DOHH2 (cell line): Measurements from ENCODE around the gene PSD4.

ENCODE experiments used
- H3F3A ChIP-seq: fragments of 200-600 bp; sonication (generic), shearing (Covaris generic); 2 replicates; pipeline ENCODE4 v1.6.0; 2016; ENCODE audit warnings: antibody characterized with exemption, mild to moderate bottlenecking; ENCODE audit not compliant: control insufficient read depth, insufficient read depth
- H3K27ac ChIP-seq: fragments of 200-600 bp; sonication (generic); 2 replicates; pipeline ENCODE4 v1.5.1; 2014; ENCODE audit warnings: low read depth, mild to moderate bottlenecking, low read length, moderate library complexity
- H3K27me3 ChIP-seq: fragments of 200-600 bp; sonication (generic); 2 replicates; pipeline ENCODE4 v1.6.1; 2014; ENCODE audit warnings: mild to moderate bottlenecking, low read length, mixed read lengths; ENCODE audit not compliant: control insufficient read depth
- H3K36me3 ChIP-seq: fragments of 200-600 bp; sonication (generic); 2 replicates; pipeline ENCODE4 v1.6.1; 2014; ENCODE audit warnings: mild to moderate bottlenecking, low read length, moderate library complexity, mixed read lengths; ENCODE audit not compliant: control insufficient read depth
- H3K4me1 ChIP-seq: fragments of 200-600 bp; sonication (generic); 2 replicates; pipeline ENCODE4 v1.6.1; 2014; ENCODE audit warnings: mild to moderate bottlenecking, low read length, mixed read lengths; ENCODE audit not compliant: control insufficient read depth
- H3K4me2 ChIP-seq: fragments of 200-600 bp; sonication (generic); 2 replicates; pipeline ENCODE4 v1.6.0; 2014; ENCODE audit warnings: mild to moderate bottlenecking, low read length, moderate library complexity
- H3K4me3 ChIP-seq: fragments of 200-600 bp; sonication (generic); 2 replicates; pipeline ENCODE4 v1.5.1; 2014; ENCODE audit warnings: mild to moderate bottlenecking, low read length, mixed read lengths
- H3K79me2 ChIP-seq: fragments of 200-600 bp; sonication (generic); 2 replicates; pipeline ENCODE4 v1.6.1; 2014; ENCODE audit warnings: mild to moderate bottlenecking, low read length, mixed read lengths; ENCODE audit not compliant: control insufficient read depth
- H3K9me2 ChIP-seq: fragments of 200-600 bp; sonication (generic); replicated peaks from 2 replicates; pipeline ENCODE4 v1.6.1; 2014; ENCODE audit warnings: mild to moderate bottlenecking, low read length, mixed read lengths; ENCODE audit not compliant: control insufficient read depth
- H3K9me3 ChIP-seq: fragments of 200-600 bp; sonication (generic); 2 replicates; pipeline ENCODE4 v1.6.1; 2014; ENCODE audit warnings: antibody characterized with exemption, low read length, mixed read lengths; ENCODE audit not compliant: control insufficient read depth, insufficient read depth
- H4K20me1 ChIP-seq: fragments of 200-600 bp; sonication (generic); 2 replicates; pipeline ENCODE4 v1.6.0; 2014; ENCODE audit warnings: low read depth, mild to moderate bottlenecking, antibody characterized with exemption, low read length, moderate library complexity; ENCODE audit not compliant: control insufficient read depth, insufficient read depth
- EZH2phosphoT487 ChIP-seq: fragments of 200-600 bp; sonication (generic); IDR thresholded peaks from 2 replicates; pipeline ENCODE4 v1.6.1; 2017; ENCODE audit warnings: borderline replicate concordance, mild to moderate bottlenecking, antibody characterized with exemption, low read length, moderate library complexity, mixed read lengths
- TF ChIP-seq, protein P1 (sequence below): fragments of 200-600 bp; sonication (generic); IDR thresholded peaks from one replicate; pipeline ENCODE4 v1.5.1; 2014; ENCODE audit warnings: antibody characterized with exemption, mild to moderate bottlenecking, low read depth, low read length; ENCODE audit not compliant: poor library complexity, severe bottlenecking

The PSD4 gene

DNA sequence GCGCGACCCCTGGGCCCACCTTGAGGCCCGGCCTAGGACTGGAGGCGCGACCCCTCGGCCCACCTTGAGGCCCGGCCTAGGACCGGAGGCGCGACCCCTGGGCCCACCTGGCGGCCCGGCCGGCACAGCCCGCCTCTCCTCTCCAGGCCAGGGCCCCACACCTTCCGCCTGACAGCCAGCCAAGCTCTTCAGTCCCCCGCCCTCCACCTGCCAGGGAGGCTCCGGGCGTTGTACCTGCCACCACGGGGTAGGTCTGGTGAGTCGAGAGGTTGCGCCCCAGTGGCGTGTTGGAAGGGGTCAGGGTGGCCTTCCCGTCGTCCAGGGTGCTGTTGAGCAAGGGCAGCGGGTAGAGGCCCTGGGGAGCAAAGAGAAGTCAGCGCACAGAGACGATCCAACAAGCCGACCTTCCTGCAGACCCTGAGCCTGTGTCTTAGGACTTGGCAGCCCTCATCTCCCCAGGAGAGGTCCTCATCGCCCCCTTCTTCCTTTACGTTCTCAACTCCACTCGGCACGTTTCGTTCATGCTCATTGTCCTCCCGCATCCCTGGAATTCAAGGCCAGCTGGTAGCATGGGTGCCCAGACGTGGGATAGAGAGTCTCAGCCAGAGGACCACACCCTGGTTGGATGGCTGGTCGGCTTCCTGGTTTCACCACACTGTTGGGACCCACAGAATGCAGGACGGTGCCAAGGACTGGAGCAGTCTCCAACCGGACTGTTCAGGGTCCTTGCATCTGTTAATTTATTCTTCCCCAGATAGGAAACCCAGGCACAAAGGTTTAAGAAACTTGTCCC is 62.8 kb downstream of the PSD4 start:
- no peak overlapping the region for H3K4me2 ChIP-seq
- no peaks in the 10 kb centered on the region for H3K36me3 ChIP-seq
- H3K4me3 ChIP-seq = no peak overlapping the region
- no peaks in the 10 kb centered on the region for H3K4me1 ChIP-seq
- TF ChIP-seq, protein P1, sequence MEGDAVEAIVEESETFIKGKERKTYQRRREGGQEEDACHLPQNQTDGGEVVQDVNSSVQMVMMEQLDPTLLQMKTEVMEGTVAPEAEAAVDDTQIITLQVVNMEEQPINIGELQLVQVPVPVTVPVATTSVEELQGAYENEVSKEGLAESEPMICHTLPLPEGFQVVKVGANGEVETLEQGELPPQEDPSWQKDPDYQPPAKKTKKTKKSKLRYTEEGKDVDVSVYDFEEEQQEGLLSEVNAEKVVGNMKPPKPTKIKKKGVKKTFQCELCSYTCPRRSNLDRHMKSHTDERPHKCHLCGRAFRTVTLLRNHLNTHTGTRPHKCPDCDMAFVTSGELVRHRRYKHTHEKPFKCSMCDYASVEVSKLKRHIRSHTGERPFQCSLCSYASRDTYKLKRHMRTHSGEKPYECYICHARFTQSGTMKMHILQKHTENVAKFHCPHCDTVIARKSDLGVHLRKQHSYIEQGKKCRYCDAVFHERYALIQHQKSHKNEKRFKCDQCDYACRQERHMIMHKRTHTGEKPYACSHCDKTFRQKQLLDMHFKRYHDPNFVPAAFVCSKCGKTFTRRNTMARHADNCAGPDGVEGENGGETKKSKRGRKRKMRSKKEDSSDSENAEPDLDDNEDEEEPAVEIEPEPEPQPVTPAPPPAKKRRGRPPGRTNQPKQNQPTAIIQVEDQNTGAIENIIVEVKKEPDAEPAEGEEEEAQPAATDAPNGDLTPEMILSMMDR = no peak
- no peak for TF ChIP-seq EZH2phosphoT487
- no peaks in the 10 kb centered on the region for H3K79me2 ChIP-seq
- peaks cover 2% of the 10 kb centered on the region; the same call in 1 of the 2 replicates for H3K27me3 ChIP-seq
- no peaks in the 10 kb centered on the region for H4K20me1 ChIP-seq
- no peaks in the 10 kb centered on the region for H3K9me3 ChIP-seq
- H3K9me2 ChIP-seq = no peaks in the 10 kb centered on the region
- no peak overlapping the region for H3K27ac ChIP-seq
- no peaks in the 10 kb centered on the region for H3F3A ChIP-seq

DNA sequence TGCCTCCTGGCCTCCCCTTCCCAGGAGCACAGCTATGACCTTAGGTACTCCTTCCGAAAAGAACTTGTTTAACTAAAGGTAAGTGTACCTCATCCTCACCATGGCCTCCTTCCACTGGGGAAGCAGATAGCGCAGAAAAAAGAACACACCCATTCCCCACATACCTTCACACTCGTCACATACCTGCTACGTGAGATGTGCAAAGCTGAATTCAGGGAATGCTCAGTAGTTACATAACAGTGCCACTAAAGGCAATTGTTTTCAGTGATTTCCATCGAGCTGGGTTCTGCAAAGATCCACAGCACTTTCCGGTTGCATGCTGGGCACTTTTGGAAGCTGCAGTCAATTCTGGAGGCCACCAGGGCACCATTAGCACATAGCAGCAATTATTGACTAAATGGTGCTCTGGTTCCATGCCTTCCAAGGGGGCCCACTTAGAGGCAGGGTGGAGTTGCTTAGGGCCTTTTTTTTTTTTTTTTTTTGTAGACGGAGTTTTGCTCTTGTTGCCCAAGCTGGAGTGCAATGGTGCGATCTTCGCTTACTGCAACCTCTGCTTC is 63.9 kb downstream of the PSD4 start:
- H4K20me1 ChIP-seq = no peaks in the 10 kb centered on the region
- H3K27ac ChIP-seq = no peak overlapping the region
- H3F3A ChIP-seq = no peaks in the 10 kb centered on the region
- H3K79me2 ChIP-seq = no peaks in the 10 kb centered on the region
- no peaks in the 10 kb centered on the region for H3K9me3 ChIP-seq
- H3K4me2 ChIP-seq = no peak overlapping the region
- H3K9me2 ChIP-seq = no peaks in the 10 kb centered on the region
- H3K27me3 ChIP-seq = peaks cover 2% of the 10 kb centered on the region; the same call in 1 of the 2 replicates
- no peak for TF ChIP-seq EZH2phosphoT487
- TF ChIP-seq, protein P1 = no peak
- no peaks in the 10 kb centered on the region for H3K4me1 ChIP-seq
- H3K4me3 ChIP-seq = no peak overlapping the region
- no peaks in the 10 kb centered on the region for H3K36me3 ChIP-seq

DNA sequence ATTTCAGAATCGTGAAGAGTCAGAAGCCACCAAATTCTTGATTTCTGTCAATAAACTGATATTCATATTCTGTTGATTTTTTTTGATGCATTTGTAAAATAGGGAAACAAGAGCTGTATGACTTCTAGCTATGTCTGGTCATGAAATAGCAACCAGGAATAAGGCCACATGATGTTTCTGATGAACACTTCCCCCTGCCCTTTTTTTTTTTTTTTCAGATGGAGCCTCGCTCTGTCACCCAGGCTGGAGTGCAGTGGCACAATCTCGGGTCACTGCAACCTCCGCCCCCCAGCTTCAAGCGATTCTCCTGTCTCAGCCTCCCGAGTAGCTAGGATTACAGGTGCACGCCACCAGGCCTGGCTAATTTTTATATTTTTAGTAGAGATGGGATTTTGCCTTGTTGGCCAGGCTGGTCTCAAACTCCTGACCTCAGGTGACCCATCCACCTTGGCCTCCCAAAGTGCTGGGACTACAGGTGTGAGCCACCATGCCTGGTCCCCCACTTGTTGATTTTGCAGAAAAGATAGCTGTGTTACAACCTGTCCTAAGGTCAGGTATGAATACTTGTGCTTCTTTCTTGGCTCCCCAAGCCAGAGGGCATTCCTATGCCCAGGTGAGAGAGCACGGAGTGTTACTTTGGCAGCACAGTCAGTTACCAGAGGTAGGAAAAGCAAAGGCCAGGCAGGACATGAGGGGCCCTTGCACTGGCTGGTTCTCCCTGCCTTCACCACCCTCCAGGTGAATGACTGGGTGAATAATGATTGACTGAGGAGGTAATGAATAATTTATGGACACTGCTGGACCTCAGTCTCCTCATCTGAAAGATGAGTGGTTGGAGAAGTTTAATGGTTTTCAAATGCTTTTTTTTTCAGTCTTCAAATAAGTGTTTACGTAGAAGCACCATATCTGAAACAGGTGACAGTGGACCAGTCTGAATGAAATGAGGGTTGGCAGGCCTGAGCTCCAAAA is 65.4 kb downstream of the PSD4 start:
- H3K9me3 ChIP-seq = no peaks in the 10 kb centered on the region
- no peak overlapping the region for H3K4me3 ChIP-seq
- H3K4me2 ChIP-seq = no peak overlapping the region
- H3K27me3 ChIP-seq = peaks cover 2% of the 10 kb centered on the region; the same call in 1 of the 2 replicates
- no peaks in the 10 kb centered on the region for H3K9me2 ChIP-seq
- H3K36me3 ChIP-seq = no peaks in the 10 kb centered on the region
- no peaks in the 10 kb centered on the region for H3K4me1 ChIP-seq
- H3K27ac ChIP-seq = no peak overlapping the region
- TF ChIP-seq, protein P1 = no peak
- TF ChIP-seq EZH2phosphoT487 = no peak
- no peaks in the 10 kb centered on the region for H4K20me1 ChIP-seq
- H3K79me2 ChIP-seq = no peaks in the 10 kb centered on the region
- no peaks in the 10 kb centered on the region for H3F3A ChIP-seq
